K562 (cell line): ENCODE results near the gene CPEB1. TPM values are rescaled to one million over a fixed set of nuclear protein-coding genes. Genes with fewer than 3 reads are reported as not detected.

Experiments used
- CEBPG ChIP-seq, 3 experiments: fragments of 200-800 bp in 1 of 3; sonication (Bioruptor generic) in 1 of 3; sonication (generic) in 1 of 3; formaldehyde crosslinking in 1 of 3; IDR thresholded peaks in 2 of 3; conservative IDR thresholded peaks in 1 of 3; 2 replicates each; pipeline versions ENCODE4 v1.6.1 to v1.8.0; 2016 to 2022; ENCODE audit warnings: missing compliant biosample characterization in 2 of 3, missing genetic modification characterization in 2 of 3, mild to moderate bottlenecking in 1 of 3, missing genetic modification reagents in 1 of 3
- ETV1 ChIP-seq: fragments of 450-650 bp; conservative IDR thresholded peaks from 2 replicates; pipeline ENCODE4 v1.6.1; 2016; ENCODE audit warnings: missing genetic modification characterization, control low read depth, low read depth, missing compliant biosample characterization
- GTF2B ChIP-seq: IDR thresholded peaks from 2 replicates; pipeline ENCODE4 v1.6.1; 2011; ENCODE audit not compliant: insufficient read length; ENCODE audit errors: extremely low read depth
- JUND ChIP-seq, 2 experiments: IDR thresholded peaks; 2 replicates in 1 of 2; 3 replicates in 1 of 2; pipeline ENCODE4 v1.6.1; 2011; ENCODE audit warnings: borderline replicate concordance in 2 of 2, low read depth in 2 of 2, low read length in 2 of 2, improper control_type of control experiment in 1 of 2, missing biosample characterization in 1 of 2, missing genetic modification characterization in 1 of 2, missing genetic modification reagents in 1 of 2
- NCOA1 ChIP-seq: fragments of 450-650 bp; IDR thresholded peaks from 2 replicates; pipeline ENCODE4 v1.6.1; 2016; ENCODE audit warnings: low read depth
- POLR2A ChIP-seq: fragments of 450-650 bp; conservative IDR thresholded peaks from 2 replicates; pipeline ENCODE4 v1.6.1; 2016
- POLR2B ChIP-seq: fragments of 450-650 bp; IDR thresholded peaks from 2 replicates; pipeline ENCODE4 v1.6.1; 2018; ENCODE audit warnings: low read depth; ENCODE audit not compliant: partially characterized antibody
- PTRF ChIP-seq: fragments of 450-650 bp; IDR thresholded peaks from 2 replicates; pipeline ENCODE4 v1.6.1; 2016; ENCODE audit warnings: mild to moderate bottlenecking, missing genetic modification characterization, missing compliant biosample characterization
- RNF2 ChIP-seq: sonication (generic); IDR thresholded peaks from 2 replicates; pipeline ENCODE4 v1.6.1; 2016
- SPI1 ChIP-seq: IDR thresholded peaks from 2 replicates; pipeline ENCODE4 v1.6.1; 2011; ENCODE audit warnings: low read depth, low read length, control low read depth, borderline replicate concordance
- TAF15 ChIP-seq: fragments of 200-400 bp; formaldehyde crosslinking; IDR thresholded peaks from 2 replicates; pipeline ENCODE4 v1.6.1; 2017; ENCODE audit warnings: mild to moderate bottlenecking, low read depth, low read length, moderate library complexity
- YBX1 ChIP-seq: fragments of 450-650 bp; IDR thresholded peaks from 2 replicates; pipeline ENCODE4 v1.7.1; 2016; ENCODE audit warnings: mild to moderate bottlenecking
- ZBTB1 ChIP-seq: sonication (generic); formaldehyde crosslinking; IDR thresholded peaks from 2 replicates; pipeline ENCODE4 v1.8.1; 2023; ENCODE audit warnings: missing genetic modification reagents, low read depth, mild to moderate bottlenecking, borderline replicate concordance
- ZBTB12 ChIP-seq: fragments of 250-450 bp; sonication (Bioruptor Pico); IDR thresholded peaks from 2 replicates; pipeline ENCODE4 v1.4.0; 2020
- ZNF3 ChIP-seq: fragments of 250-450 bp; sonication (Bioruptor Pico); IDR thresholded peaks from 2 replicates; pipeline ENCODE4 v1.5.0; 2021; ENCODE audit warnings: mild to moderate bottlenecking, moderate library complexity
- ZNF395 ChIP-seq: fragments of 200-800 bp; sonication (Bioruptor generic); IDR thresholded peaks from 2 replicates; pipeline ENCODE4 v1.6.1; 2017; ENCODE audit warnings: missing genetic modification characterization, missing compliant biosample characterization
- ZNF639 ChIP-seq, 2 experiments: fragments of 200-800 bp in 1 of 2; sonication (Bioruptor generic) in 1 of 2; sonication (generic) in 1 of 2; formaldehyde crosslinking in 1 of 2; IDR thresholded peaks in 1 of 2; conservative IDR thresholded peaks in 1 of 2; 2 replicates each; pipeline versions ENCODE4 v1.5.0 to v1.6.1; 2016 to 2020; ENCODE audit warnings: missing compliant biosample characterization in 1 of 2, missing genetic modification characterization in 1 of 2, missing genetic modification reagents in 1 of 2
- ZNF699 ChIP-seq: fragments of 250-450 bp; sonication (Bioruptor Pico); IDR thresholded peaks from 2 replicates; pipeline ENCODE4 v1.8.0; 2021; ENCODE audit warnings: mild to moderate bottlenecking, moderate library complexity; ENCODE audit not compliant: insufficient replicate concordance
- ZNF766 ChIP-seq: fragments of 200-800 bp; sonication (Bioruptor generic); conservative IDR thresholded peaks from 2 replicates; pipeline ENCODE4 v1.6.1; 2016; ENCODE audit warnings: missing genetic modification characterization, missing compliant biosample characterization
- ZNF778 ChIP-seq: fragments of 450-650 bp; formaldehyde crosslinking; IDR thresholded peaks from 2 replicates; pipeline ENCODE4 v1.4.0; 2020; ENCODE audit warnings: mild to moderate bottlenecking, moderate library complexity
- polyA plus RNA-seq, 8 experiments: library from polyadenylated mRNA; depleted of rRNA in 4 of 8; stranded (reverse) in 5 of 8; unstranded in 3 of 8; fragments of >200 nt; fragmentation: Nextera tagmentation in 2 of 8; fragmentation: Illumina TruSeq in 1 of 8; extraction: Ambion mirVana in 2 of 8; extraction: Trizol in 1 of 8; gene quantifications; 2 replicates each; pipeline versions ENCODE4 v1.2.1 to v1.2.3, GENCODE V29; 2011 to 2014; ENCODE audit warnings: inconsistent platforms in 1 of 8, missing spikeins in 1 of 8
- total RNA-seq, 7 experiments: library from RNA; depleted of rRNA in 6 of 7; stranded (reverse); fragments of >200 nt in 6 of 7; fragmentation: Illumina TruSeq in 2 of 7; extraction: Trizol in 2 of 7; gene quantifications; 2 replicates each; pipeline versions ENCODE4 v1.2.1 to v1.2.3, GENCODE V29; 2011 to 2021; ENCODE audit warnings: low replicate concordance in 1 of 7
- TF ChIP-seq, protein P1 (sequence below): sonication (generic); formaldehyde crosslinking; IDR thresholded peaks from 2 replicates; pipeline ENCODE4 v1.9.0; 2022; ENCODE audit warnings: mild to moderate bottlenecking, missing genetic modification reagents

CPEB1 gene
- total and polyA plus RNA-seq, 9 of the 15 experiments (the other 6 are each of a cell fraction or from before 2014, with no cell fraction given), result 2.2 to 13.4 (median 9.7) TPM

GRCh38 chr15:82647045-82647834 is at the start of gene CPEB1 (continued):
- TF ChIP-seq ZNF395 (CRISPR knock-in tag), result peak; percentile 76
- TF ChIP-seq JUND (IDR thresholded peaks at IDR 0.05; ENCODE audit: borderline replicate concordance, low read depth, low read length), result 0 out of 2 replicates have a peak, but pooled peaks have one; percentile 16
- TF ChIP-seq JUND (tag; IDR thresholded peaks at IDR 0.05; ENCODE audit: borderline replicate concordance, low read depth, low read length), result no peak
- TF ChIP-seq TAF15, result no peak
- no peak for TF ChIP-seq POLR2A
- TF ChIP-seq ETV1 (tag), result 0 out of 2 replicates have a peak, but pooled peaks have one; percentile 34
- TF ChIP-seq CEBPG (CRISPR knock-in tag; IDR thresholded peaks at IDR 0.05), result no peak
- TF ChIP-seq CEBPG (tag; conservative IDR thresholded peaks at IDR 0.05 in 1 of 2, IDR thresholded peaks at IDR 0.05 in 1 of 2), result no peak
- TF ChIP-seq ZNF778 (CRISPR knock-in tag), result no peak
- 0 out of 2 replicates have a peak, but pooled peaks have one; percentile 18 for TF ChIP-seq ZBTB1 (CRISPR knock-in tag)
- TF ChIP-seq NCOA1, result no peak
- TF ChIP-seq ZNF3, result no peak
- TF ChIP-seq SPI1, result no peak
- TF ChIP-seq POLR2B, result no peak
- TF ChIP-seq PTRF, result no peak
- no peak for TF ChIP-seq ZBTB12 (CRISPR knock-in tag)
- TF ChIP-seq YBX1, result no peak
- peak in 1 of 2 experiments; percentile 92; a peak in 2 of 4 replicates for TF ChIP-seq ZNF639 (CRISPR knock-in tag; conservative IDR thresholded peaks at IDR 0.05 in 1 of 2, IDR thresholded peaks at IDR 0.05 in 1 of 2)
- TF ChIP-seq ZNF766, result peak; percentile 58; the same call in 1 of the 2 replicates
- TF ChIP-seq, protein P1, sequence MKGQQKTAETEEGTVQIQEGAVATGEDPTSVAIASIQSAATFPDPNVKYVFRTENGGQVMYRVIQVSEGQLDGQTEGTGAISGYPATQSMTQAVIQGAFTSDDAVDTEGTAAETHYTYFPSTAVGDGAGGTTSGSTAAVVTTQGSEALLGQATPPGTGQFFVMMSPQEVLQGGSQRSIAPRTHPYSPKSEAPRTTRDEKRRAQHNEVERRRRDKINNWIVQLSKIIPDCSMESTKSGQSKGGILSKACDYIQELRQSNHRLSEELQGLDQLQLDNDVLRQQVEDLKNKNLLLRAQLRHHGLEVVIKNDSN (CRISPR knock-in tag), result peak; percentile 71
- no peak for TF ChIP-seq ZNF699
- TF ChIP-seq RNF2, result peak; percentile 84
- TF ChIP-seq GTF2B, result no peak
